Vagina (tissue), 2 donors: ENCODE data around the gene DPT.

Experiments
- CTCF ChIP-seq, 3 experiments: fragments of 450-650 bp in 2 of 3; fragments of 200-600 bp in 1 of 3; sonication (generic) in 1 of 3; IDR thresholded peaks; one replicate each; pipeline ENCODE4 v1.5.1; 2017 to 2019; ENCODE audit warnings: antibody characterized with exemption in 3 of 3, mild to moderate bottlenecking in 2 of 3, moderate library complexity in 2 of 3
- POLR2A ChIP-seq, 2 donors: fragments of 450-650 bp; IDR thresholded peaks; one replicate each; pipeline ENCODE4 v1.6.1; 2017; ENCODE audit warnings: antibody characterized with exemption in 2 of 2, mild to moderate bottlenecking in 2 of 2, moderate library complexity in 2 of 2
- POLR2AphosphoS5 ChIP-seq, 2 donors: sonication (generic); formaldehyde crosslinking; IDR thresholded peaks; one replicate each; pipeline ENCODE4 v1.9.0; 2017; ENCODE audit warnings: antibody characterized with exemption in 2 of 2, mild to moderate bottlenecking in 2 of 2, low read depth in 1 of 2; ENCODE audit not compliant: insufficient read depth in 1 of 2

- TF ChIP-seq CTCF (IDR thresholded peaks at IDR 0.05) = no peak
- no peak for TF ChIP-seq POLR2A (IDR thresholded peaks at IDR 0.05)
- TF ChIP-seq POLR2AphosphoS5 (IDR thresholded peaks at IDR 0.05; ENCODE audit: insufficient read depth in 1 of 2, low read depth in 1 of 2) = no peak
Observed at GRCh38 chr1:168734271-168734670, 5.3 kb upstream of the DPT start.
